Measurements from ENCODE around the gene GNB1. TPM values are rescaled to one million over a fixed set of nuclear protein-coding genes. Genes with fewer than 3 reads are reported as not detected.

The GNB1 gene
- total RNA-seq, 1 donor from 2014 or later, result 327 TPM

DNA sequence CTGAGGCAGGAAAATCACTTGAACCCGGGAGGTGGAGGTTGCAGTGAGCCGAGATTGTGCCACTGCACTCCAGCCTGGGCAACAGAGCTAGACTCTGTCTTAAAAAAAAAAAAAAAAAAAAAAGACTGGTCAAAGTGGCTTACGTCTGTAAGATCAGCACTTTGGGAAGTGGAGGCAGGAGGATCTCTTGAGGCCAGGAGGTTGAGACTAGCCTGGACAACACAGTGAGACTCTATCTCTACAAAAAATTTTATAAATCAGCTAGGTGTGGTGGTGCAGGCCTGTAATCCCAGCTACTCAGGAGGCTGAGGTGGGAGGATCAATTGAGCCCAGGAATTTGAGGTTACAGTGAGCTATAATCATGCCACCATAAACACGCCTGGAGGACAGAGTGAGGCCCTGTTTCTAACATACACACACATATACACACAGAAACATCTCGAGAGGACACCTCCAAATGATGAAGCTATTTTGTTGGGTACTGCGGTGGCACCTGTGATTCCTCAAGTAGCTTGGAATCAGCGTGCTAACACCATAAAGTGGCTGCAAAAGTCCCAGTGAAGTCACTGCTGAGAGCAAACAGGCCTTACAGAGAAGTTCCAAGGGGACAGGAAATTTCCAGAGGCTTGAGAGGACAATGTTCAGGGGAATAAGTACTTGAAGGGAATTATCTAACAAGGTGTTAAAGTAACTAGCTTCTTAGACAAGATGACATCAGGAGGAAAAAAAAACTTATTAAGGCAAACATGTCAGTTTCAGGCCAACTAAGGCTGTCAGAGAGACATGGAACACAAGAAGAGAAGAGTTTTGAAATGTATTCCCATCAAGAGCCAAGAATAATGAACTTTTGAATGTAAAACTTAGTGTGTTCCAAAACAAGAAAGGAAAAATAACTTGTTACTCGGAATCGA lies 114.0 kb downstream of the GNB1 start:
- Mint-ChIP-seq H3K27ac (peak overlapping the region; percentile 85), H3K9me3 (ENCODE audit: low read depth) (no peaks in the 10 kb centered on the region), H3K4me3 (ENCODE audit: low read depth) (peak overlapping the region; percentile 79), H3K36me3 (ENCODE audit: insufficient read depth) (peaks cover 9% of the 10 kb centered on the region), H3K4me1 (ENCODE audit: low read depth) (peaks cover 30% of the 10 kb centered on the region), H3K27me3 (no peaks in the 10 kb centered on the region)
- TF ChIP-seq, protein P1, sequence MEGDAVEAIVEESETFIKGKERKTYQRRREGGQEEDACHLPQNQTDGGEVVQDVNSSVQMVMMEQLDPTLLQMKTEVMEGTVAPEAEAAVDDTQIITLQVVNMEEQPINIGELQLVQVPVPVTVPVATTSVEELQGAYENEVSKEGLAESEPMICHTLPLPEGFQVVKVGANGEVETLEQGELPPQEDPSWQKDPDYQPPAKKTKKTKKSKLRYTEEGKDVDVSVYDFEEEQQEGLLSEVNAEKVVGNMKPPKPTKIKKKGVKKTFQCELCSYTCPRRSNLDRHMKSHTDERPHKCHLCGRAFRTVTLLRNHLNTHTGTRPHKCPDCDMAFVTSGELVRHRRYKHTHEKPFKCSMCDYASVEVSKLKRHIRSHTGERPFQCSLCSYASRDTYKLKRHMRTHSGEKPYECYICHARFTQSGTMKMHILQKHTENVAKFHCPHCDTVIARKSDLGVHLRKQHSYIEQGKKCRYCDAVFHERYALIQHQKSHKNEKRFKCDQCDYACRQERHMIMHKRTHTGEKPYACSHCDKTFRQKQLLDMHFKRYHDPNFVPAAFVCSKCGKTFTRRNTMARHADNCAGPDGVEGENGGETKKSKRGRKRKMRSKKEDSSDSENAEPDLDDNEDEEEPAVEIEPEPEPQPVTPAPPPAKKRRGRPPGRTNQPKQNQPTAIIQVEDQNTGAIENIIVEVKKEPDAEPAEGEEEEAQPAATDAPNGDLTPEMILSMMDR (IDR thresholded peaks at IDR 0.05; ENCODE audit: unreplicated experiment), result no peak
- no peak for DNase-seq (ENCODE audit: low spot score, unreplicated experiment)

DNA sequence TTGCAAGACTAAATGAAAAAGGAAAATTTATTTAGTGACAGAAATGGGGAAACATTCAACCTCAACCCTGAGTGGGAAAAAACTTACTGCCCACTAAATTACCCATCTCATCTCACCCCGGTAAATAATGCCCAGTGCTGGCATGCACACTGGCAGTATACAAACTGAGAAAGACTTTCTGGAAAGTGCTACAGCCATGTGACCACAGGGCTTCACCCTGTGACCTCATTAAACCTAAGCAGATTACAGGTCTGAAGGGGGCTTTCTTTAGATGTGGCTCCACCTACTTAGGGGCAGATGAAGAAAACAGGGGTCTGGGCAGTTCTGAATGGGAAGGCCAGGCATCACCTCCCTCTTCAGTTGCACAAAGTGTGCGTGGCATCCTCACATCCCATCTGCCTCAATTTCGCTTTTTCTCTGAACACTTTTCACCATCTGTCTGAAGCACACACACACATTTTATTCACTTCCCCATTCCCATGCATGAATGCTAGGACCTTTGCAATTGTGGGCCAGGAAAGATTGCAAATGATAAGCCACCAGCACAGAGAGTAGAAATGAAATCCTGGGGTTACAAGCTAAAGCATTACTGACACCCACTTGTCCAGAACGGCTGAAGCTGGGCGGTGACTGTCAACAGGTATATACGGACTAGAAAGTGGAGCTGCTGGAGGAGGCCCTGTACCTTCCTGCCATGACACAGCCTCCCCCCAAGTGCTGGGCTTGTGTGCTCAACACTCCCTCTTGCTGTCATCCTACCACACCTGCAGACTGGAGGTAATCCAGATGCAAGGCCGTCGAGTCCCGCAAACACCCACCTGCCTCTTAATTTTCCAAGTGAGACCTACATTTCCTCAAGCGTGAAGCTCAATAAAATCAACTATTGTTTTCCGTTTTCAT lies 115.3 kb downstream of the GNB1 start:
- TF ChIP-seq, protein P1 (IDR thresholded peaks at IDR 0.05; ENCODE audit: unreplicated experiment), result no peak
- DNase-seq (ENCODE audit: low spot score, unreplicated experiment), result no peak
- Mint-ChIP-seq H3K9me3 (ENCODE audit: low read depth) (peaks cover 6% of the 10 kb centered on the region), H3K27ac (peak overlapping the region; percentile 54), H3K4me1 (ENCODE audit: low read depth) (peaks cover 28% of the 10 kb centered on the region), H3K27me3 (no peaks in the 10 kb centered on the region), H3K36me3 (ENCODE audit: insufficient read depth) (peaks cover 18% of the 10 kb centered on the region), H3K4me3 (ENCODE audit: low read depth) (peak overlapping the region; percentile 79)

DNA sequence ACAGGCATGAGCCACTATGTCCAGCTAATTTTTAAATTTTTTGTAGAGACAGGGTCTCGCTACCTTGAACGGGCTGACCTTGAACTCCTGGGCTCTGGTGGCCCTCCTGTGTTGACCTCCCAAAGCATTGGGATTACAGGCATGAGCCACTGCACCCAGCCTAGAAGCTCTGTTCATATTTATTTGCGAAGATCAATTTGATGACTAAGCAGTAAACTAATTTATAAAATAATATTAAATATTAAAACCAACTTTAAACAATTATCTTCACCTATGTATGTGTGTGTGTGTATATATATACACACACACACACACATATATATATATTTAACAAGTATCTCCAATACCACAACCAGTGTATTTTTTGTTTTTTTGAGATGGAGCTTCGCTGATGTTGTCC lies 117.0 kb downstream of the GNB1 start:
- H3K4me1 Mint-ChIP-seq (ENCODE audit: low read depth), result peaks cover 21% of the 10 kb centered on the region
- no peak overlapping the region for H3K4me3 Mint-ChIP-seq (ENCODE audit: low read depth)
- peaks cover 25% of the 10 kb centered on the region for H3K36me3 Mint-ChIP-seq (ENCODE audit: insufficient read depth)
- H3K27me3 Mint-ChIP-seq, result no peaks in the 10 kb centered on the region
- peaks cover 9% of the 10 kb centered on the region for H3K9me3 Mint-ChIP-seq (ENCODE audit: low read depth)
- no peak overlapping the region for H3K27ac Mint-ChIP-seq
- TF ChIP-seq, protein P1 (IDR thresholded peaks at IDR 0.05; ENCODE audit: unreplicated experiment), result no peak
- no peak for DNase-seq (ENCODE audit: low spot score, unreplicated experiment)

DNA sequence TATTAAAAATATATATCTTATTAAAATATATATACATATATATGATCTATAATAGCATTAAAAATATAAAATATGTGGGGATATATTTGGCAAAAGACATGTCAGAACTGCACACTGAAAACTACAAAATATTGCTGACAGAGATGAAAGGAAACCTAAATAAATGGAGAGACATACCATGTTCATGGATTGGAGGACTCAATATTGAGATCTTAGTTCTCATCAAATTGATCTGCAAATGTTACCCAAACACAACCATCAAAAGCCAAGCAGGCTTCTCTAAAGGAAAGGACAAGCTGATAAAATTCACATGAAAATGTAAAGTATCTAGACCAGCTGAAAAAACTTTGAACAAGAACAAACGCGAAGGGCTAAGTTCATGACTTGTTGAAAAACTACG lies 119.8 kb downstream of the GNB1 start:
- TF ChIP-seq, protein P1 (IDR thresholded peaks at IDR 0.05; ENCODE audit: unreplicated experiment), result no peak
- peak overlapping the region; percentile 59 for H3K27ac Mint-ChIP-seq
- H3K36me3 Mint-ChIP-seq (ENCODE audit: insufficient read depth), result peaks cover 33% of the 10 kb centered on the region

DNA sequence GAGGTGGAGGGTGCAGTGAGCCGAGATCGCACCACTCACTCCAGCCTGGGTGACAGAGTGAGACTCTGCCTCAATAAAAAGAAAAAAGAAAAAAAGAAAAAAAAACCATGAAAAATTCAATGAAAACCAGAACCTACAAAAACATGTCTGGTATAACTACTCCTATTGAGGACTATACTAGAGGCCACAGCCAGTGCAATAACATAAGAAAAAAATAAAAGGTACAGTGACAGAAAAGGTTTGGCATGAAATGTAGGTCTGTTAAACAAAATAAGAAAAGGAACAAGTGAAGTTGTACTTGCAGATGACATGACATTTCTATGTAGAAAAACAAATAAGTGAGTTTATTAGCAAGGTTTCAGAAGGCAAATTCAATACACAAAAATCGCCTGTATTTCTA lies 120.8 kb downstream of the GNB1 start:
- no peak overlapping the region for H3K27ac Mint-ChIP-seq
- TF ChIP-seq, protein P1 (IDR thresholded peaks at IDR 0.05; ENCODE audit: unreplicated experiment), result no peak
- H3K27me3 Mint-ChIP-seq, result no peaks in the 10 kb centered on the region
- peaks cover 31% of the 10 kb centered on the region for H3K36me3 Mint-ChIP-seq (ENCODE audit: insufficient read depth)
- no peak overlapping the region for H3K4me3 Mint-ChIP-seq (ENCODE audit: low read depth)
- H3K4me1 Mint-ChIP-seq (ENCODE audit: low read depth), result peaks cover 2% of the 10 kb centered on the region
- peaks cover 13% of the 10 kb centered on the region for H3K9me3 Mint-ChIP-seq (ENCODE audit: low read depth)
- DNase-seq (ENCODE audit: low spot score, unreplicated experiment), result no peak

More for the DNA sequence above, 119.8 kb downstream of the GNB1 start:
- DNase-seq (ENCODE audit: low spot score, unreplicated experiment), result no peak
- Mint-ChIP-seq H3K9me3 (ENCODE audit: low read depth) (peaks cover 13% of the 10 kb centered on the region), H3K4me1 (ENCODE audit: low read depth) (peaks cover 12% of the 10 kb centered on the region), H3K4me3 (ENCODE audit: low read depth) (no peak overlapping the region), H3K27me3 (no peaks in the 10 kb centered on the region)

Data from progenitor cell of endocrine pancreas (in vitro differentiated cells).